Measurements from ENCODE around the gene VEGFB. TPM values are rescaled to one million over a fixed set of nuclear protein-coding genes. Genes with fewer than 3 reads are reported as not detected.
A peak's percentile ranks its signal among the peaks of the same experiment; 100 is the strongest.

Gene VEGFB
- total RNA-seq, 1 experiment from 2014 or later = 61.7 TPM

DNA sequence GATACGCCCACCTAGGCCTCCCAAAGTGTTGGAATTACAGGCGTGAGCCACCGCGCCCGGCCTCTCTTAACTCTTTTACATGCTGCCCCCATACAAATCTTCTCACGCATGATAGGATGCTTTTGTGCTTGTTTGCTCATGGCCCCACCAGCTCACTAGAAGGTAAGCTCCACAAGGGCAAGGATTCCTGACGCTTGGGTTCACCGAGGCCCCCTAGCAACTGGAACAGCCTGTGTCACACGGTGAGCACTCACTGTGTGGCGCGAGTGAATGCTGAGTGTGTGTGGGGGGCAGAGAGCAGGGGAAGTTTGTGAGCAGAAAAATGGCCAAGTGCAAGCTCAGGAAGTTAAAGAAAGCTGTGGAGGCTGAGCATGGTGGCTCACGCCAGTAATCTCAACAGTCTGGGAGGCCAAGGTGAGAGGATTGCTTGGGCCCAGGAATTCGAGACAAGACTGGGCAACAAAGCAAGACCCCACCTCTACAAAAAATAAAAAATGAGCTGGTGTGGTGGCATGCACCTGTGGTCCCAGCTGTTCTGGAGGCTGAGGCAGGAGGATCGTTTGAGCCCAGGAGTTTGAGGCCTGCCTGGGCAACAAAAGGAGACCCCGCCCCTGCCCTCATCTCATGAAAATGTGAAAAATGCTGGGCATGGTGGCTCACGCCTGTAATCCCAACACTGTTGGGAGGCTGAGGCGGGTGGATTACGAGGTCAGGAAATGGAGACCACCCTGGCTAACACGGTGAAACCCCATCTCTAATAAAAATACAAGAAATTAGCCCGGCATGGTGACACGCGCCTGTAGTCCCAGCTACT is 47.8 kb downstream of the VEGFB start:
- intact Hi-C loops (cut with micrococcal nuclease; ENCODE audit: unreplicated experiment) = no loop called here
- CTCF ChIA-PET = interaction anchor here (0.6 to 0.7 kb wide), 2 partner anchors 11 to 119 kb away, joined by 3 read pairs; no protein-coding TSS in a partner anchor
- no peak overlapping the region for H3K4me3 ChIP-seq (ENCODE audit: low read depth, low read length)
- H3K4me3 Mint-ChIP-seq (ENCODE audit: unreplicated experiment) = no peak overlapping the region
- H3K9me3 ChIP-seq = no peaks in the 10 kb centered on the region
- BruUV-seq (replicated peaks) = no TSS peak
- H3K27me3 ChIP-seq (replicated peaks; ENCODE audit: control insufficient read depth, insufficient read depth, low read length) = no peaks in the 10 kb centered on the region
- H3K4me1 ChIP-seq = peaks cover 5% of the 10 kb centered on the region
- POLR2A ChIA-PET = no interaction called here
- H3K27ac Mint-ChIP-seq (ENCODE audit: unreplicated experiment) = no peak overlapping the region
- no peaks in the 10 kb centered on the region; the same call in none of the 2 replicates for H3K36me3 ChIP-seq (ENCODE audit: control insufficient read depth, insufficient read depth, low read length)
- no peak for DNase-seq
- H3K36me3 Mint-ChIP-seq (ENCODE audit: insufficient read depth, unreplicated experiment) = peaks cover 22% of the 10 kb centered on the region
- H3K9me3 Mint-ChIP-seq (ENCODE audit: unreplicated experiment) = no peaks in the 10 kb centered on the region
- peaks cover 14% of the 10 kb centered on the region for H3K4me1 Mint-ChIP-seq (ENCODE audit: low read depth, unreplicated experiment)
- TF ChIP-seq, protein P1, sequence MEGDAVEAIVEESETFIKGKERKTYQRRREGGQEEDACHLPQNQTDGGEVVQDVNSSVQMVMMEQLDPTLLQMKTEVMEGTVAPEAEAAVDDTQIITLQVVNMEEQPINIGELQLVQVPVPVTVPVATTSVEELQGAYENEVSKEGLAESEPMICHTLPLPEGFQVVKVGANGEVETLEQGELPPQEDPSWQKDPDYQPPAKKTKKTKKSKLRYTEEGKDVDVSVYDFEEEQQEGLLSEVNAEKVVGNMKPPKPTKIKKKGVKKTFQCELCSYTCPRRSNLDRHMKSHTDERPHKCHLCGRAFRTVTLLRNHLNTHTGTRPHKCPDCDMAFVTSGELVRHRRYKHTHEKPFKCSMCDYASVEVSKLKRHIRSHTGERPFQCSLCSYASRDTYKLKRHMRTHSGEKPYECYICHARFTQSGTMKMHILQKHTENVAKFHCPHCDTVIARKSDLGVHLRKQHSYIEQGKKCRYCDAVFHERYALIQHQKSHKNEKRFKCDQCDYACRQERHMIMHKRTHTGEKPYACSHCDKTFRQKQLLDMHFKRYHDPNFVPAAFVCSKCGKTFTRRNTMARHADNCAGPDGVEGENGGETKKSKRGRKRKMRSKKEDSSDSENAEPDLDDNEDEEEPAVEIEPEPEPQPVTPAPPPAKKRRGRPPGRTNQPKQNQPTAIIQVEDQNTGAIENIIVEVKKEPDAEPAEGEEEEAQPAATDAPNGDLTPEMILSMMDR (IDR thresholded peaks at IDR 0.05; ENCODE audit: insufficient read depth in 1 of 2, low read depth in 1 of 2, low read length in 1 of 2, severe bottlenecking in 1 of 2, unreplicated experiment in 1 of 2) = no peak
- H3K27me3 Mint-ChIP-seq (ENCODE audit: insufficient read depth, unreplicated experiment) = no peaks in the 10 kb centered on the region

DNA sequence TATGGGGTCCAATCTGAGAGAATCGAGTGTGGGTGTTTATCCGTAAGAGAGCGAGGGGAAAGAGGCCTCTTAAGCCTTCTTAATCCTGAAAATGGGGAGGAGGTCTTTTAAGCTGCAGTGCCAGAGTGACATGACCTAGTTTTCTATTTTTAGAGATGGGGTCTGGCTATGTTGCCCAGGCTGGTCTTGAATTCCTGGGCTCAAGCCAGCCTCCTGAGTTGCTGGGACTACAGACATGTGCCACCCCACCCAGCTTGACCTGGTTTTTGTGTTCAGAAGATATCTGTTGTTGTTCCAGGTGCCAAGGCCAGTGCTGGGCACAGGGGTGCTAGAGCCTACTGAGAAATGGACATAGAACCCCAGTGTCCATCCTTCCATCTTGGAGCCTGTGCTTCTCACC is 48.7 kb downstream of the VEGFB start:
- Histone ChIP-seq H3K27me3 (replicated peaks; ENCODE audit: control insufficient read depth, insufficient read depth, low read length) (no peaks in the 10 kb centered on the region), H3K9me3 (no peaks in the 10 kb centered on the region), H3K36me3 (ENCODE audit: control insufficient read depth, insufficient read depth, low read length) (no peaks in the 10 kb centered on the region; the same call in none of the 2 replicates), H3K4me1 (peaks cover 5% of the 10 kb centered on the region), H3K4me3 (ENCODE audit: low read depth, low read length) (no peak overlapping the region)
- no peak for DNase-seq
- no TSS peak for BruUV-seq (replicated peaks)
- ChIA-PET CTCF (interaction anchor here (2.8 kb wide), 1 partner anchor 13 kb away, joined by 15 read pairs; no protein-coding TSS in a partner anchor), POLR2A (no interaction called here)
- Mint-ChIP-seq H3K27me3 (ENCODE audit: insufficient read depth, unreplicated experiment) (no peaks in the 10 kb centered on the region), H3K9me3 (ENCODE audit: unreplicated experiment) (no peaks in the 10 kb centered on the region), H3K36me3 (ENCODE audit: insufficient read depth, unreplicated experiment) (peaks cover 23% of the 10 kb centered on the region), H3K27ac (ENCODE audit: unreplicated experiment) (no peak overlapping the region), H3K4me1 (ENCODE audit: low read depth, unreplicated experiment) (peaks cover 14% of the 10 kb centered on the region), H3K4me3 (ENCODE audit: unreplicated experiment) (peak overlapping the region; percentile 82)
- TF ChIP-seq, protein P1 (IDR thresholded peaks at IDR 0.05; ENCODE audit: insufficient read depth in 1 of 2, low read depth in 1 of 2, low read length in 1 of 2, severe bottlenecking in 1 of 2, unreplicated experiment in 1 of 2) = no peak
- intact Hi-C loops (cut with micrococcal nuclease; ENCODE audit: unreplicated experiment) = no loop called here

DNA sequence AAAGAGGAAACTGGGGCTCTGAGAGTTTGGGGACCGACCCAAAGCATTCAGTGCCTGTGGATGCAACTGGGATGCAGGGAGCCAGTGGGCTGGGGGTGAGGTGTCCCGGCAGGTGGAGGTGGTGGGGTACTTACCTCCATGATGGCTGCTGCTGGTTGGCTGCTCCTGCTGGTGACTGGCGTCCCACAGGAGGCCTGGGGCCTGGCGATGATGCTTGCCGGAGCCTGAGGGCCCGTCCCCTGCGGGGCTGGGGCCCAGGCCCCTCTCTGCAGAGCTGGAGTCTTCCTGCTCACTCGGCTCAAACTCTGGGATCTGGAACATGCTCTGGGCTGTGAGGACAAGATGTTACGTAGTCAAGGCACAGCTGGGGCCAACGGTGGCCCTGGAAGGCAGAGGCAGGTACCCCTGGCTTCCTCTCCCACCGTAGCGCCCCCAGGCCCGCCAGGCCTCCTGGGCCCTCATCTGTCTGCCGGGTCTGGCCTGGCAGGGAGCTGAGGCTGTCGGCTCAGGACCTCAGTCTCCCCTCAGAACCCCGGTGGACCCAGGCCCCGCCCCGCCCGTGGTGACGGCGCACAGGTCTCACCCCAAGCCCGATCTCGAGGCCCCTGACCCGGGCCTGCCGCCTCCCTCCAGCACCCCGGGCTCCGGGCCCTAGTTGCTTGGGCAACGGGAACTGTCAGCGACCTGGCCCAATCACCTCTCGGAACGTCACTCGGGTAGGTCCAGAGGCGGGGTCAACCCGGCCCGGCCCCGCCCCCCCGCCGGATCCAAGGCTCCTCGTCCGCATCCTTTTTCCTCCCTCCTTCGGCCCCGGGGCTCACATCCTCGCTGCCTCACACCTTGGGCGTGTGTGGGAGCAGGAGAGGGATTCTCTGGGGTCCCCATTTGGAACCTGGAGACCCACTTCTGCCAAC is 49.9 kb downstream of the VEGFB start, which contains the start of gene BAD:
BAD (minus strand) TSS at position 618 of the 914 bp plus-strand sequence; CDS start at position 321, 297 bp downstream.
- peak; percentile 95 to 97 for DNase-seq
- Mint-ChIP-seq H3K4me1 (ENCODE audit: low read depth, unreplicated experiment) (peaks cover 14% of the 10 kb centered on the region), H3K27ac (ENCODE audit: unreplicated experiment) (peak within 1 kb of the TSS; percentile 91), H3K36me3 (ENCODE audit: insufficient read depth, unreplicated experiment) (peaks cover 23% of the 10 kb centered on the region), H3K27me3 (ENCODE audit: insufficient read depth, unreplicated experiment) (no peaks in the 10 kb centered on the region), H3K9me3 (ENCODE audit: unreplicated experiment) (no peaks in the 10 kb centered on the region), H3K4me3 (ENCODE audit: unreplicated experiment) (peak within 1 kb of the TSS; percentile 82)
- POLR2A ChIA-PET = interaction anchor here (0.8 to 2.1 kb wide), 5 partner anchors 13 to 71 kb away, joined by 3 to 10 read pairs (median 5); partner anchors contain the start of genes PRDX5 and TRMT112
- BruUV-seq (replicated peaks) = no TSS peak
- H3K36me3 ChIP-seq (ENCODE audit: control insufficient read depth, insufficient read depth, low read length) = no peaks in the 10 kb centered on the region; the same call in 1 of the 2 replicates
- no peaks in the 10 kb centered on the region for H3K27me3 ChIP-seq (replicated peaks; ENCODE audit: control insufficient read depth, insufficient read depth, low read length)
- H3K9me3 ChIP-seq = no peaks in the 10 kb centered on the region
- peak within 1 kb of the TSS; percentile 74 for H3K4me3 ChIP-seq (ENCODE audit: low read depth, low read length)
- TF ChIP-seq, protein P1 (IDR thresholded peaks at IDR 0.05; ENCODE audit: insufficient read depth in 1 of 2, low read depth in 1 of 2, low read length in 1 of 2, severe bottlenecking in 1 of 2, unreplicated experiment in 1 of 2) = no peak
- peaks cover 5% of the 10 kb centered on the region for H3K4me1 ChIP-seq
- intact Hi-C loops (cut with micrococcal nuclease; ENCODE audit: unreplicated experiment) = loop anchor here (1.0 to 2.0 kb wide), 2 partner anchors 14 to 20 kb away; partner anchors contain the start of gene ESRRA
- CTCF ChIA-PET = interaction anchor here (0.5 to 2.8 kb wide), 5 partner anchors 14 to 602 kb away, joined by 3 to 15 read pairs (median 6); no protein-coding TSS in a partner anchor
